OCI-LY1 (cell line): ENCODE measurements around the gene CBY3.
"Not testable (repeated sequence)": the region's sequence is repeated elsewhere in the genome, so short reads cannot be mapped to it uniquely, and the experiment has no call there.

Experiments used
- CTCF ChIP-seq: fragments of 200-600 bp; sonication (generic), shearing (Covaris generic); IDR thresholded peaks from 2 replicates; pipeline ENCODE4 v1.5.1; 2017; ENCODE audit warnings: mild to moderate bottlenecking, antibody characterized with exemption, low read length, moderate library complexity, mixed read lengths
- EZH2 ChIP-seq: fragments of 200-600 bp; sonication (generic), shearing (Covaris generic); IDR thresholded peaks from 2 replicates; pipeline ENCODE4 v1.8.0; 2017; ENCODE audit warnings: borderline replicate concordance, mixed run types, mild to moderate bottlenecking, antibody characterized with exemption, low read length, moderate library complexity, mixed read lengths

GRCh38 chr5:179689212-179689611, 8.4 kb upstream of the CBY3 start:
- TF ChIP-seq CTCF, EZH2: not testable (repeated sequence)
